Activated T-cell treated with anti-CD3 and anti-CD28 coated beads for 1 hour (primary cell): ENCODE data around the gene ZNF813.

ENCODE experiments used
- DNase-seq: peaks from one replicate; pipeline ENCODE4 v3.0.0-alpha.2; 2020; ENCODE audit warnings: low read depth

The ZNF813 gene

GRCh38 chr19:53520547-53521372, 53.2 kb downstream of the ZNF813 start:
- DNase-seq = peak; percentile 70

DNA sequence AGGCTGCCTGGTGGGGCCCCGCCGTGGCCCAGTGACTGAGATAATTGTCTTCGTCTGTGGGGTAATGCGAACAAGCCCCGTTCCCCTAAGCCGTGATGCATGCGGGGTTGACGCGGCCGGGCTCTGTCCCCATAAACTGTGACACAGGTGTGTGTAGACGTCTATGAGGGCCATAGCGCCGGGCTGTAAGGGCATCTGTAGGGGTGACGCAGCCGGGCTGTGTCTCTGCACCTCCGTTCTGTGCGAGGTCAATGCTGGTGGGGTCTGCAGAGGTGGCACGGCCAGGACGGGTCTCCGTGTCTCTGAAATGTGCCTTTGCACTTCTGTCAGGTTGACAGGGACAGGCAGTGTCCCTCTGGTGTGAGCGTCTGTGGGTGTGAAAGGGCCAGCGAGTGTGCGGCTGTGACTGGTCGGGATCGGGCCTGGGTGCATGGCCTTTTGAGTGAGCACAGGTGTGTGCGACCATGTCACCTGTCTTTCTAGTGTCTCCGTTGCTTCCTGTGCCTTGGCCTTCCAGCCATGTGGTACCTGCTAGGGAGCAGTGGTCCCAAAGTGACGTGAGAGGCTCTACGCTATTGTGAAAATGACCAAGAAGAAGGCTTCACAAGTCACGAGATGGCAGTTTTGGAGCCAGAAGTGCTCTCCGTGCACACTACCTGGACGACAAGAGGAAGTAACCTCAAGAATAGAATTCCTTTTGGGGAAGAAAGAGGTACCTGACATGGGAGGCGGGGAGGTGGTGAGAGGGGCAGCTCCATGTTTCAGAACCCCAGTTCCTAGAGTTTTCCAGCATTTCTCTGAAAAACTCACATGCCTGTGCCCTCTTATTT, 54.1 kb downstream of the ZNF813 start:
- DNase-seq = no peak

- no peak for DNase-seq
Measured at GRCh38 chr19:53525922-53526321, 58.4 kb downstream of the ZNF813 start.

DNA sequence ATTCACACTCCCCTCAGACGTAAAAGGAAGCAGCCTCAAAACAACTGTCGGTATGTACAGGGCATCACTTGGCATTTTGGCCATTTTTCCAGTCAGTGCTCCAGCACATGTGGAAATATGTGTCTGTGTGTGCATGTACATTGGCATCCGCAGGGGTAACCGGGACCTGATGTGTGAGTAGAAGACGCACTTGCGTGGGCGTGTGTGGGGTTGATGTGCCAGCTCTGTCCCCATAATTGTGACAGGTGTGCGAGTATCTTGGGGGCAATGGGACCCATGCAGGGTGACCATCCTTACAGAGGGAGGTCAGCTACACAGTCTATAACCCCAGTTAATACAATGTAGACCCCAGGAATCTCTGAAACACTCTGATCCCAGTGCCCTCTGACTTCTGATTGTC, 63.1 kb downstream of the ZNF813 start:
- DNase-seq = no peak

GRCh38 chr19:53531457-53531856, 63.9 kb downstream of the ZNF813 start:
- DNase-seq = no peak

DNA sequence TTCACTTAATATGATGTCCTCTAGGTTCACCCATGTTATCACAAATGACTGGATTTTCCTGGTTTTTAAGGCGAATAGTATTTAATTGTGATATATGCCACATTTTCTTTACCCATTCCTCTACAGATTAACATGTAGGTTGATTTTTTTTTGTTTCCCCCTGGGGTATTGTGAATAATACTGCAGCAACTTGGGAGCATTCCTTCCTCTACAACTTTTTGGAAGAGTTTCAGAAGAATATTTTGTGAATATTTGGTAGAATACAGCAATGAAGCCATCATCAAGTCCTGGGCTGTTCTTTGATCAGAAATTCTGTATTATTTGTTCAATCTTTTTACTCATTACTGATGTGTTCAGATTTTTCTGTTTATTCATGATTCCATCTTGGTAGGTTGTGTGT, 64.8 kb downstream of the ZNF813 start:
- no peak for DNase-seq

GRCh38 chr19:53536225-53536548, 68.7 kb downstream of the ZNF813 start:
- DNase-seq = no peak

DNA sequence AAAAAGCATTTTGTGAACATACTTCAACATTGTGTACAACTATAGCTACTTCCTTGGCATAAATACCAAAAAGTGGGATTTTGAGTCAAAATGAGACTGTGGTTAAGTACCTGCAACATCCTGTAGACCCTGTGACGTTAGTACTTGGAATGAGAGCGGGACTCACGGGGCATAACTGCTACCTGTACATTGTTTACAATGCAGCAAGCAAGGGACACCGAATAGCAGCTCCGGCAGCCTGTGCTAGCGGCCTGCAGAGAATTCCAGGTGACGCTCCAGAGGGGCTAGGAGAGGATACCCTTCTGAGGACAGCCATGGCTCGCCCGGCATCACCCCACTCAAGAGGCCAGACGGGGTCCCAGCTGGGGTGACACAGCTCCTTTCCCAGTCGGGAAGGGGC, 69.6 kb downstream of the ZNF813 start:
- no peak for DNase-seq

- peak; percentile 75 for DNase-seq
Measured at GRCh38 chr19:53537521-53538377, 70.2 kb downstream of the ZNF813 start, which contains the start of gene ZNF331. ZNF331 (plus strand) TSS chr19:53538145; CDS start chr19:53569377, 31,232 bp downstream.

GRCh38 chr19:53538378-53539109, 71.0 kb downstream of the ZNF813 start:
- DNase-seq = no peak

- no peak for DNase-seq
Measured at GRCh38 chr19:53540091-53540490, 72.6 kb downstream of the ZNF813 start.

DNA sequence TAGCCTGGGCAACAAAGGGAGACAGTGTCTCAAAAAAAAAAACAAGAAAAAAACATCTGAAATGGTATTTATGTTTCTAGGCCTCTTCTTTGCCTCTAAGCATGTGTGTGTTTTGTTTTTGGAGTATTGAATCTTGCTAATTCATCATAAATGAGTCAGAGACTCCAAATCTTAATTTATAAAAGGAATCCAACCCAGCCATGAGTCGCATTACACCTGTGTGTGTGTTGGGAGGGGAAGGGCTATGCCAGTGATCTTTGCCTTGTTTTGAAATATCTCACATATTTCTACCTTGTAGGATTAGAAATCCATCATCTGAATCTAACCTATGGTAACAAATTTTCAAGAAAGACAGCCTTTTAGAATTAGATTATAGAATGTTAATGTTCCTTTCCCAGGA, 74.4 kb downstream of the ZNF813 start:
- DNase-seq = no peak

GRCh38 chr19:53545271-53546065, 77.9 kb downstream of the ZNF813 start:
- no peak for DNase-seq
